ENCODE measurements around the gene ARID1B. TPM values are rescaled to one million over a fixed set of nuclear protein-coding genes. Genes with fewer than 3 reads are reported as not detected.

The ARID1B gene
- total RNA-seq: 78.1 and 82.7 TPM in 2 replicates
- long read RNA-seq, full-length matches to known transcripts: 20 of 41 reads
- long read RNA-seq, partial matches to known transcripts: 15 of 41 reads
- long read RNA-seq, other reads (novel, unspliced or antisense): 6 of 41 reads

DNA sequence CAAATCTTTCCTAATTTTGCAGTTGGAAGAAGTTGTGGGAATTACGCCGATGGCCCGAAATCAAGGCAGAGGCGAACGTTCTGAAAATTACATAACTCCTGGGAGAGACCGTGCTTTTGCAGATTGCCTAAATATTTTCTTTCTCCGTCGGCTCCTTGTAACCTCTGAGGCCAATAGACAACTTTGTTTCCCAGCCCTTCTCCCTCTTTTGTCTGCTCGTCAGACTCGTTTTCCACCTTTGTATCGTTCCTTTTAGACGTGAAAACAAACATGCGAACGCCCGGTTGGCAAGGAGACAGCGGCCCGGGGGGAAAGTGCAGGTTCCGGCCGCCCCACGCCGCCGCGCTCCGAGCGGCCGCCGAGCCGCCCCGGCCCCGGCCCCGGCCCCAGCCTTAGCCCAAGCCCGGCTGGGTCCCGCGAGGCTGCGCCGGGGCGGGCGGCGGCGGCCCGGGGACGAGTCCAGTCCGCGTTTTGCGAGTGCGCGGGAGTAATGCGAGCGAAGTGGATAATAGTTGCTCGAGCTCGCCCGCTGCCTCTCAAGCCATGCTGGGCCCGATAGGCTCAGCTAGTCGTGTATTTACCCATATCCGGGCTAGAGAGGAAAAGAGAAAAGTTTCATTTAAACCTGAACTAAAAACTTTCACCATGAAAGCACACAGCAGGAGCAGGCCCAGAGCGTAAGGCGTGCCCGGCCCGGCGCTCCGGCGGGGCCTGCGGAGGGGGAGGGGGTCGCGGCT, at the start of gene ARID1B:
Gene ARID1B (plus strand): TSS at position 539 of the 737 bp plus-strand sequence. CDS start 303 bp downstream, outside the sequence.
- TF ChIP-seq, protein P1, sequence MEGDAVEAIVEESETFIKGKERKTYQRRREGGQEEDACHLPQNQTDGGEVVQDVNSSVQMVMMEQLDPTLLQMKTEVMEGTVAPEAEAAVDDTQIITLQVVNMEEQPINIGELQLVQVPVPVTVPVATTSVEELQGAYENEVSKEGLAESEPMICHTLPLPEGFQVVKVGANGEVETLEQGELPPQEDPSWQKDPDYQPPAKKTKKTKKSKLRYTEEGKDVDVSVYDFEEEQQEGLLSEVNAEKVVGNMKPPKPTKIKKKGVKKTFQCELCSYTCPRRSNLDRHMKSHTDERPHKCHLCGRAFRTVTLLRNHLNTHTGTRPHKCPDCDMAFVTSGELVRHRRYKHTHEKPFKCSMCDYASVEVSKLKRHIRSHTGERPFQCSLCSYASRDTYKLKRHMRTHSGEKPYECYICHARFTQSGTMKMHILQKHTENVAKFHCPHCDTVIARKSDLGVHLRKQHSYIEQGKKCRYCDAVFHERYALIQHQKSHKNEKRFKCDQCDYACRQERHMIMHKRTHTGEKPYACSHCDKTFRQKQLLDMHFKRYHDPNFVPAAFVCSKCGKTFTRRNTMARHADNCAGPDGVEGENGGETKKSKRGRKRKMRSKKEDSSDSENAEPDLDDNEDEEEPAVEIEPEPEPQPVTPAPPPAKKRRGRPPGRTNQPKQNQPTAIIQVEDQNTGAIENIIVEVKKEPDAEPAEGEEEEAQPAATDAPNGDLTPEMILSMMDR (IDR thresholded peaks at IDR 0.05): no peak

DNA sequence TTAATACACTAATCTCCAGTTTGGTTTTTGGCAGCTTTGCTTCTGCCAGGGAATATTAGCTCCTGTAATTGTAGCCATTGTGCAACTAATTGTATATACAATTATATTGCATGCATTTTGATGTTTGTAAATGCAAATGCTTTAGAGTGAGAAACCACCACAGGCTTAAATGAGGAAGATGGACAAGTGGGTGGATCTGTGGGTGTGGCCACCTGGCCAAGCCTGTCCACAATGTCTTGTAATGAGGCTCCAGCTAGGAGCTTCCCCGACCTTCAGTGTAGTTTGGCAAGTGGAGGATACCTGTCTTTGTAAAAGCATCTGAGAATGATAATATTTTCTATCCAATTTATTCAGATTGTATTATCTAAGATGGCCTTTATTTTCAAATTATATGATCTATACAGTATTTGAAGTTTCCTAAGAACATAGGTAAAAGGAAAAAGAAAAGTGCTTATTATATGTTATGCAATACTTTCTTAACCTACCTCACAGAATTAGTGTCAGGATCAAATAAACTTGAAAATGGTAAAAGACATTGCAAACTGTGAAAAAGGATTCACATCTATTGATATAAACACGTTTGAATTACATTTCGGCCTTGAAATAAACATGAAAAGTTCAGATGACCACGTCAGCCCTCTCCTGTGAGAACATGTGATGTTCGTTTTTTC, 49.3 kb upstream of the ARID1B start:
- no peak overlapping the region for H3K4me3 Mint-ChIP-seq (ENCODE audit: unreplicated experiment)
- H3K9me3 Mint-ChIP-seq (ENCODE audit: unreplicated experiment): no peaks in the 10 kb centered on the region
- H3K27ac Mint-ChIP-seq (ENCODE audit: unreplicated experiment): no peak overlapping the region
- peaks cover 3% of the 10 kb centered on the region for H3K27me3 Mint-ChIP-seq (ENCODE audit: unreplicated experiment)
- DNase-seq (ENCODE audit: extremely low spot score, unreplicated experiment): no peak
- TF ChIP-seq, protein P1 (IDR thresholded peaks at IDR 0.05): no peak
- no peaks in the 10 kb centered on the region for H3K36me3 Mint-ChIP-seq (ENCODE audit: unreplicated experiment)
- no peaks in the 10 kb centered on the region for H3K4me1 Mint-ChIP-seq (ENCODE audit: unreplicated experiment)

More for the DNA sequence above, at the start of gene ARID1B:
- H3K27ac Mint-ChIP-seq (ENCODE audit: unreplicated experiment): peak within 1 kb of the TSS; percentile 98
- no peaks in the 10 kb centered on the region for H3K27me3 Mint-ChIP-seq (ENCODE audit: unreplicated experiment)
- H3K9me3 Mint-ChIP-seq (ENCODE audit: unreplicated experiment): no peaks in the 10 kb centered on the region
- peak; percentile 93 for DNase-seq (ENCODE audit: extremely low spot score, unreplicated experiment)
- H3K4me1 Mint-ChIP-seq (ENCODE audit: unreplicated experiment): peaks cover 50% of the 10 kb centered on the region
- H3K36me3 Mint-ChIP-seq (ENCODE audit: unreplicated experiment): no peaks in the 10 kb centered on the region
- peak within 1 kb of the TSS; percentile 88 for H3K4me3 Mint-ChIP-seq (ENCODE audit: unreplicated experiment)

DNA sequence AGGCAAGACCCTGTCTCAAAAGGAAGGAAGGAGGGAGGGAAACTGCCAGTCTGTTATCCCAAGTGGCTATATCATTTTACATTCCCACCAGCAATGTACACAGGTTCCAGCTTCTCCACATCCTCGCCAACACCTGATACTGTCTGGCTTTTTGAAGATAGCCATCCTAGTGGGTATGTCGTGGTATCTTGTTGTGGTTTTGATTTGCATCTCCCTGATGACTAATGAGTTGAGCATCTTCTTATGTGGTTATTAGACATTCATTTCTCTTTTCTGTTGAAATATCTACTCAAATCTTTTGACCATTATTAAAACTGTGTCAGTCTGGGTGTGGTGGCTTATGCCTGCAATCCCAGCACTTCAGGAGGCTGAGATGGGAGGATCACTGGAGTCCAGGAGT, 47.9 kb upstream of the ARID1B start:
- Mint-ChIP-seq H3K27ac (ENCODE audit: unreplicated experiment) (no peak overlapping the region), H3K36me3 (ENCODE audit: unreplicated experiment) (no peaks in the 10 kb centered on the region), H3K4me1 (ENCODE audit: unreplicated experiment) (no peaks in the 10 kb centered on the region), H3K9me3 (ENCODE audit: unreplicated experiment) (no peaks in the 10 kb centered on the region), H3K27me3 (ENCODE audit: unreplicated experiment) (peaks cover 6% of the 10 kb centered on the region), H3K4me3 (ENCODE audit: unreplicated experiment) (no peak overlapping the region)
- no peak for DNase-seq (ENCODE audit: extremely low spot score, unreplicated experiment)
- TF ChIP-seq, protein P1 (IDR thresholded peaks at IDR 0.05): no peak

DNA sequence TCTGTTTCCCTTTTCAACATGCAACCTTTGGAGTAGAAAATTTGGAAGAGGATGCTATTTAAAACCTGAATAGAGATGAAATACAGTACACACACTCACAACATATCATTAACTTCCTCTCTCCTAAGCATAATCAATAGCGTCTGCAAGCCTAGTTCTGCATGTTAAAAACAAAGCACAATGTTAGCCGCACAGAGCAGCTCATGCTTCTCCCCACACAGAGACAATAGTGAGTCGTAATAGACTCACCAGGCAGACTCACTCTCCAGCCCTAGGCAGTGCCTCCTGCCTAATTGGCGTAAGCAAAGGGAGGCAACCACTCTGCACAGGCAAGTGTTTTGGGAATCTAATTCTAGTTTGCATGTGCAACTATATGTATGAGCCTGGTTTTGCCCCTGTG, 45.8 kb upstream of the ARID1B start:
- Mint-ChIP-seq H3K27ac (ENCODE audit: unreplicated experiment) (no peak overlapping the region), H3K27me3 (ENCODE audit: unreplicated experiment) (peaks cover 4% of the 10 kb centered on the region), H3K9me3 (ENCODE audit: unreplicated experiment) (no peaks in the 10 kb centered on the region), H3K4me1 (ENCODE audit: unreplicated experiment) (no peaks in the 10 kb centered on the region), H3K4me3 (ENCODE audit: unreplicated experiment) (no peak overlapping the region), H3K36me3 (ENCODE audit: unreplicated experiment) (no peaks in the 10 kb centered on the region)
- TF ChIP-seq, protein P1 (IDR thresholded peaks at IDR 0.05): no peak
- no peak for DNase-seq (ENCODE audit: extremely low spot score, unreplicated experiment)

DNA sequence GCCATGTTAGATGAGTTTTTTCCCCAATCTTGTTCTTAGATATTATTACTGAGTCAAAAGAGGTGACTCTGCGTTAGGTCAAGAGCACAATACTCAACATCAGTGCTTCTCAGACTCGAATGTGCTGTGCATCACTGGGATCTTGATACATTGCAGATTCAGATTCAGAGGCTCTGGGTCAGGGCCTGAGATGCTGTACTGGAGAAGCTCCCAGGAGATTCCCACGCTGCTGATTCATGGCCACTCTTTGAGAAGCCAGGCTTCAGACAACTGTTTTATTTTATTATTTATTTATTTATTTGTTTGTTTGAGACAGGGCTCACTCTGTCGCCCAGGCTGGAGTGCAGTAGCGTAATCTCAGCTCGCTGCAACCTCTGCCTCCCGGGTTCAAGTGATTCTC, 41.4 kb upstream of the ARID1B start:
- no peak overlapping the region for H3K27ac Mint-ChIP-seq (ENCODE audit: unreplicated experiment)
- peaks cover 11% of the 10 kb centered on the region for H3K9me3 Mint-ChIP-seq (ENCODE audit: unreplicated experiment)
- TF ChIP-seq, protein P1 (IDR thresholded peaks at IDR 0.05): no peak
- peaks cover 6% of the 10 kb centered on the region for H3K27me3 Mint-ChIP-seq (ENCODE audit: unreplicated experiment)
- no peaks in the 10 kb centered on the region for H3K36me3 Mint-ChIP-seq (ENCODE audit: unreplicated experiment)
- H3K4me1 Mint-ChIP-seq (ENCODE audit: unreplicated experiment): no peaks in the 10 kb centered on the region
- no peak for DNase-seq (ENCODE audit: extremely low spot score, unreplicated experiment)
- H3K4me3 Mint-ChIP-seq (ENCODE audit: unreplicated experiment): no peak overlapping the region

Data from osteocyte (in vitro differentiated cells).